ENCODE data around the gene USF1. TPM values are rescaled to one million over a fixed set of nuclear protein-coding genes. Genes with fewer than 3 reads are reported as not detected.
"Not testable (repeated sequence)": the region's sequence is repeated elsewhere in the genome, so short reads cannot be mapped to it uniquely, and the experiment has no call there.

USF1 gene
- total RNA-seq, 1 experiment from 2014 or later = 59.2 TPM

DNA sequence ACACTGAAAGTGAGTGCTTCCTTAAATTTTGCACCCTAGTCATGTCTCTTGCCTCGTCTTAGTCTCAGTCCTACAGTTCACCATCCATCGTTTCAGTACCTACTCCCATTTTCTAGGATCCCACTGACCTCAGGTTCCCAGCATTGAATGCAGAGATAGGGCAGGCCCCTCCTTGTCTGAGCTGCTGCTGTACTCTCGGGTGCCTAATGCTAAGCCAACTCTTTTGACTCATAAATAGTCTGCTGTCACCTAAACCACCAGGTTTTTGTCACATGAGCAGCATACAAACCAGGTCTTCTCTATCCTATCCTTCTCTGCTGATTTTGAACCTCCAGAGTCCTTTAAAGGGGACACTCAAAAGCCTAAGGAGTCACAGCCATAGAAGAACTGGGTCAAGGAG, 20.9 kb upstream of the USF1 start:
- WGBS (ENCODE audit: extremely low coverage, insufficient read length, low lambda C conversion rate) = no CpG with 5 or more reads among the region's 3 CpGs
- Histone ChIP-seq H2BK12ac (ENCODE audit: insufficient read length, low read depth, low read length) (no peak overlapping the region), H2BK120ac (ENCODE audit: low read depth, low read length, poor library complexity, severe bottlenecking) (no peak overlapping the region), H3K4me1 (ENCODE audit: insufficient read depth, low read length) (no peaks in the 10 kb centered on the region; the same call in 1 of the 2 replicates), H3T11ph (ENCODE audit: low read length) (no peak overlapping the region), H2AK5ac (ENCODE audit: insufficient read length, low read length) (no peak overlapping the region), H3K56ac (ENCODE audit: insufficient read length, low read depth, low read length) (no peak overlapping the region), H3K79me2 (ENCODE audit: insufficient read depth, low read length) (no peaks in the 10 kb centered on the region), H4K91ac (ENCODE audit: insufficient read length, low read depth, low read length) (no peak overlapping the region), H3K27ac (ENCODE audit: insufficient read length, low read depth, low read length) (no peak overlapping the region), H3K4me2 (ENCODE audit: insufficient read depth, insufficient read length, low read length) (no peak overlapping the region), H2BK5ac (ENCODE audit: insufficient read length, low read length) (no peak overlapping the region), H3K9me3 (ENCODE audit: control insufficient read depth, low read depth, low read length) (no peaks in the 10 kb centered on the region), H3K4ac (ENCODE audit: low read depth, low read length) (no peak overlapping the region), H2AFZ (ENCODE audit: low read length) (no peak overlapping the region), H3K27me3 (ENCODE audit: insufficient read depth, low read length) (no peaks in the 10 kb centered on the region), H3K23me2 (ENCODE audit: insufficient read length, low read depth, low read length, poor library complexity, severe bottlenecking) (no peaks in the 10 kb centered on the region), H3K18ac (ENCODE audit: insufficient read length, low read depth, low read length) (no peak overlapping the region), H2BK20ac (ENCODE audit: low read depth, low read length, poor library complexity, severe bottlenecking) (no peak overlapping the region), H2BK15ac (ENCODE audit: low read depth, low read length) (no peak overlapping the region), H3K14ac (ENCODE audit: insufficient read depth, low read length) (no peak overlapping the region), H4K20me1 (ENCODE audit: control insufficient read depth, insufficient read depth, insufficient read length) (no peaks in the 10 kb centered on the region), H3K23ac (ENCODE audit: insufficient read length, low read depth, low read length) (no peak overlapping the region), H3K9ac (ENCODE audit: extremely low read depth, insufficient read length, low read length) (no peak overlapping the region), H4K8ac (replicated peaks; ENCODE audit: insufficient read length, low read depth, low read length) (no peak overlapping the region), H3K79me1 (ENCODE audit: insufficient read depth, low read depth, low read length, poor library complexity, severe bottlenecking) (no peaks in the 10 kb centered on the region), H4K5ac (ENCODE audit: insufficient read length, low read depth, low read length) (no peak overlapping the region)
- H3K9me3 Mint-ChIP-seq = no peaks in the 10 kb centered on the region
- peaks cover 18 to 19% of the 10 kb centered on the region in 2 experiments for H3K4me1 Mint-ChIP-seq
- H3K27me3 Mint-ChIP-seq (ENCODE audit: low read depth) = peaks cover 15% of the 10 kb centered on the region
- H3K36me3 Mint-ChIP-seq (ENCODE audit: insufficient read depth in 1 of 3, low read depth in 3 of 3) = no peaks in the 10 kb centered on the region
- no peak overlapping the region for H3K27ac Mint-ChIP-seq
- DNase-seq = no peak
- TF ChIP-seq, protein P1, sequence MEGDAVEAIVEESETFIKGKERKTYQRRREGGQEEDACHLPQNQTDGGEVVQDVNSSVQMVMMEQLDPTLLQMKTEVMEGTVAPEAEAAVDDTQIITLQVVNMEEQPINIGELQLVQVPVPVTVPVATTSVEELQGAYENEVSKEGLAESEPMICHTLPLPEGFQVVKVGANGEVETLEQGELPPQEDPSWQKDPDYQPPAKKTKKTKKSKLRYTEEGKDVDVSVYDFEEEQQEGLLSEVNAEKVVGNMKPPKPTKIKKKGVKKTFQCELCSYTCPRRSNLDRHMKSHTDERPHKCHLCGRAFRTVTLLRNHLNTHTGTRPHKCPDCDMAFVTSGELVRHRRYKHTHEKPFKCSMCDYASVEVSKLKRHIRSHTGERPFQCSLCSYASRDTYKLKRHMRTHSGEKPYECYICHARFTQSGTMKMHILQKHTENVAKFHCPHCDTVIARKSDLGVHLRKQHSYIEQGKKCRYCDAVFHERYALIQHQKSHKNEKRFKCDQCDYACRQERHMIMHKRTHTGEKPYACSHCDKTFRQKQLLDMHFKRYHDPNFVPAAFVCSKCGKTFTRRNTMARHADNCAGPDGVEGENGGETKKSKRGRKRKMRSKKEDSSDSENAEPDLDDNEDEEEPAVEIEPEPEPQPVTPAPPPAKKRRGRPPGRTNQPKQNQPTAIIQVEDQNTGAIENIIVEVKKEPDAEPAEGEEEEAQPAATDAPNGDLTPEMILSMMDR (conservative IDR thresholded peaks at IDR 0.05) = no peak
- no peak overlapping the region for H3K4me3 Mint-ChIP-seq

DNA sequence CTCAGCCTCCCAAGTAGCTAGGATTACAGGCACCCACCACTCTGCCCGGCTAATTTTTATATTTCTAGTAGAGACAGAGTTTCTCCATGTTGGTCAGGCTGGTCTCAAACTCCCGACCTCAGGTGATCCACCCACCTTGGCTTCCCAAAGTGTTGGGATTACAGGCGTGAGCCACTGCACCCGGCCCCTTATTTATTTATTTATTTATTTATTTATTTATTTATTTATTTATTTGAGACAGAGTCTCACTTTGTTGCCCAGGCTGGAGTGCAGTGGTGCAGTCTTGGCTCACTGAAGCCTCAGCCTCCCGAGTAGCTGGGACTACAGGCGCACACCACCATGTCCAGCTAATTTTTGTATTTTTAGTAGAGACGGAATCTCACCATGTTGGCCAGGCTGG, 19.9 kb upstream of the USF1 start:
- H3K9ac ChIP-seq (ENCODE audit: extremely low read depth, insufficient read length, low read length); H3K18ac ChIP-seq (ENCODE audit: insufficient read length, low read depth, low read length); H3K4ac ChIP-seq (ENCODE audit: low read depth, low read length); H3K27me3 ChIP-seq (ENCODE audit: insufficient read depth, low read length); H3K4me3 Mint-ChIP-seq; H3K79me1 ChIP-seq (ENCODE audit: insufficient read depth, low read depth, low read length, poor library complexity, severe bottlenecking); H3K79me2 ChIP-seq (ENCODE audit: insufficient read depth, low read length); H3K23ac ChIP-seq (ENCODE audit: insufficient read length, low read depth, low read length); H3K4me2 ChIP-seq (ENCODE audit: insufficient read depth, insufficient read length, low read length); H4K91ac ChIP-seq (ENCODE audit: insufficient read length, low read depth, low read length); H2BK12ac ChIP-seq (ENCODE audit: insufficient read length, low read depth, low read length); H3T11ph ChIP-seq (ENCODE audit: low read length); H4K8ac ChIP-seq (replicated peaks; ENCODE audit: insufficient read length, low read depth, low read length); H3K14ac ChIP-seq (ENCODE audit: insufficient read depth, low read length); H2AFZ ChIP-seq (ENCODE audit: low read length); H3K9me3 ChIP-seq (ENCODE audit: control insufficient read depth, low read depth, low read length); H3K56ac ChIP-seq (ENCODE audit: insufficient read length, low read depth, low read length); H3K9me3 Mint-ChIP-seq; H2BK20ac ChIP-seq (ENCODE audit: low read depth, low read length, poor library complexity, severe bottlenecking); H4K5ac ChIP-seq (ENCODE audit: insufficient read length, low read depth, low read length); H3K23me2 ChIP-seq (ENCODE audit: insufficient read length, low read depth, low read length, poor library complexity, severe bottlenecking); DNase-seq; H4K20me1 ChIP-seq (ENCODE audit: control insufficient read depth, insufficient read depth, insufficient read length); H2AK5ac ChIP-seq (ENCODE audit: insufficient read length, low read length); H3K27ac Mint-ChIP-seq; H2BK15ac ChIP-seq (ENCODE audit: low read depth, low read length); H3K4me1 ChIP-seq (ENCODE audit: insufficient read depth, low read length); H3K36me3 Mint-ChIP-seq (ENCODE audit: insufficient read depth in 1 of 3, low read depth in 3 of 3); H3K27ac ChIP-seq (ENCODE audit: insufficient read length, low read depth, low read length); H2BK120ac ChIP-seq (ENCODE audit: low read depth, low read length, poor library complexity, severe bottlenecking); H2BK5ac ChIP-seq (ENCODE audit: insufficient read length, low read length): not testable (repeated sequence)
- Mint-ChIP-seq H3K27me3 (ENCODE audit: low read depth) (peaks cover 15% of the 10 kb centered on the region), H3K4me1 (peaks cover 16 to 19% of the 10 kb centered on the region in 2 experiments)
- WGBS (ENCODE audit: extremely low coverage, insufficient read length, low lambda C conversion rate) = no CpG with 5 or more reads among the region's 7 CpGs
